HL-60 (cell line): ENCODE results near the gene KIAA1671.

Source experiments
- DNase-seq, 2 experiments: peaks; one replicate each; pipeline ENCODE4 v3.0.0-alpha.2; 2010 to 2020; ENCODE audit warnings: low read depth in 1 of 2, low spot score in 1 of 2
- H3K27ac ChIP-seq: fragments of 250-450 bp; sonication (Bioruptor Pico); replicated peaks from 2 replicates; pipeline ENCODE4 v1.5.1; 2020; ENCODE audit warnings: mild to moderate bottlenecking, moderate library complexity
- H3K27me3 ChIP-seq: fragments of 250-450 bp; sonication (Bioruptor Pico); 2 replicates; pipeline ENCODE4 v1.5.1; 2021; ENCODE audit warnings: mild to moderate bottlenecking, moderate library complexity; ENCODE audit not compliant: insufficient read depth, poor library complexity, severe bottlenecking
- H3K4me3 ChIP-seq: replicated peaks from 2 replicates; pipeline ENCODE4 v1.5.1; 2011; ENCODE audit warnings: mild to moderate bottlenecking, control low read depth, low read length; ENCODE audit not compliant: insufficient read depth
- CTCF ChIP-seq: IDR thresholded peaks from one replicate; pipeline ENCODE4 v1.5.1; 2011; ENCODE audit warnings: low read length, control low read depth, inconsistent platforms; ENCODE audit not compliant: insufficient read depth
- GABPA ChIP-seq: IDR thresholded peaks from 2 replicates; pipeline ENCODE4 v1.6.1; 2012; ENCODE audit warnings: low read depth
- POLR2AphosphoS5 ChIP-seq: IDR thresholded peaks from 2 replicates; pipeline ENCODE4 v1.6.1; 2012; ENCODE audit warnings: low read depth
- REST ChIP-seq: IDR thresholded peaks from 2 replicates; pipeline ENCODE4 v1.6.1; 2012; ENCODE audit warnings: low read depth; ENCODE audit not compliant: insufficient replicate concordance
- SPI1 ChIP-seq: IDR thresholded peaks from 2 replicates; pipeline ENCODE4 v1.6.1; 2012; ENCODE audit warnings: low read depth, mild to moderate bottlenecking, borderline replicate concordance

The KIAA1671 gene

GRCh38 chr22:25060522-25061071 is 108.1 kb downstream of the KIAA1671 start:
- Histone ChIP-seq H3K4me3 (no peak overlapping the region), H3K27ac (no peak overlapping the region), H3K27me3 (peaks cover 2% of the 10 kb centered on the region)
- DNase-seq, result no peak
- TF ChIP-seq POLR2AphosphoS5 (no peak), GABPA (no peak), SPI1 (no peak), REST (no peak), CTCF (no peak)

GRCh38 chr22:25061134-25061533 is 108.6 kb downstream of the KIAA1671 start:
- H3K27me3 ChIP-seq, result peaks cover 2% of the 10 kb centered on the region
- H3K27ac ChIP-seq, result no peak overlapping the region
- no peak for DNase-seq
- TF ChIP-seq GABPA (no peak), CTCF (no peak), REST (no peak), SPI1 (no peak), POLR2AphosphoS5 (no peak)
- H3K4me3 ChIP-seq, result no peak overlapping the region

- DNase-seq, result no peak
- H3K27ac ChIP-seq, result no peak overlapping the region
- no peak for TF ChIP-seq SPI1
- TF ChIP-seq CTCF, result no peak
- TF ChIP-seq GABPA, result no peak
- no peak for TF ChIP-seq POLR2AphosphoS5
- TF ChIP-seq REST, result no peak
These were observed 109.3 kb downstream of the KIAA1671 start for GRCh38 chr22:25061605-25062376.

More at GRCh38 chr22:25061605-25062376, 109.3 kb downstream of the KIAA1671 start:
- Histone ChIP-seq H3K27me3 (peaks cover 2% of the 10 kb centered on the region), H3K4me3 (no peak overlapping the region)
